HCT116 (cell line): ENCODE measurements around the gene PDE10A. TPM values are rescaled to one million over a fixed set of nuclear protein-coding genes. Genes with fewer than 3 reads are reported as not detected.

Experiments
- ATAC-seq: fragments of 200-7000 bp; cut with Tn5 transposase; 2 replicates; pipeline ENCODE4 v1.9.1; 2020; ENCODE audit warnings: mild to moderate bottlenecking, moderate library complexity
- BruUV-seq: library from RNA; stranded (reverse); fragments of 400-500 nt; replicated peaks from 2 replicates; lab custom pipeline; 2021; lab: Mats Ljungman, UMichigan
- CTCF ChIA-PET: fragments of 300-600 bp; sonication (Branson Sonifier 250); formaldehyde crosslinking; loops from one replicate; lab custom pipeline; 2021; ENCODE audit warnings: antibody characterized with exemption; lab: Charles Lee
- POLR2A ChIA-PET: fragments of 300-600, 350-600 bp; sonication (Branson Sonifier 250); formaldehyde crosslinking; loops from one replicate; lab custom pipeline; 2021; ENCODE audit warnings: antibody characterized with exemption; lab: Charles Lee
- RAD21 ChIA-PET, 2 experiments: fragments of 300-600 bp; sonication (Branson Sonifier 250); formaldehyde crosslinking; loops; one replicate each; lab custom pipeline; 2023; ENCODE audit warnings: low total read pairs in 2 of 2; ENCODE audit not compliant: uncharacterized antibody in 2 of 2, unreplicated experiment in 2 of 2, low non-redundant PET in 1 of 2; lab: Charles Lee
- DNase-seq: peaks from one replicate; pipeline ENCODE4 v3.0.0-alpha.2; 2010; ENCODE audit warnings: low read depth, low spot score
- H2AFZ ChIP-seq: fragments of 200-600 bp; shearing (Covaris generic), sonication (generic); 2 replicates; pipeline ENCODE4 v1.6.1; 2017; ENCODE audit warnings: low read depth, mixed run types, mixed read lengths, antibody characterized with exemption, low read length; ENCODE audit not compliant: poor library complexity, severe bottlenecking
- H3K27ac ChIP-seq: 2 replicates; pipeline ENCODE4 v1.5.1; 2012; ENCODE audit warnings: low read depth, low read length
- H3K27me3 ChIP-seq: fragments of 200-600 bp; sonication (generic); 2 replicates; pipeline ENCODE4 v1.6.1; 2016; ENCODE audit warnings: mixed run types, low read length, mixed read lengths; ENCODE audit not compliant: insufficient read depth
- H3K36me3 ChIP-seq, 2 experiments: fragments of 200-500 bp in 1 of 2; fragments of 200-600 bp in 1 of 2; sonication (Bioruptor generic) in 1 of 2; sonication (generic) in 1 of 2; 2 replicates each; pipeline versions ENCODE4 v1.5.1 to v1.6.1; 2014 to 2016; ENCODE audit warnings: low read length in 2 of 2, inconsistent platforms in 1 of 2, mixed read lengths in 1 of 2, mixed run types in 1 of 2; ENCODE audit not compliant: insufficient read depth in 2 of 2, control insufficient read depth in 1 of 2
- H3K4me1 ChIP-seq, 2 experiments: fragments of 200-600 bp in 1 of 2; sonication (generic) in 1 of 2; 2 replicates each; pipeline versions ENCODE4 v1.5.1 to v1.6.1; 2012 to 2017; ENCODE audit warnings: low read length in 2 of 2, inconsistent platforms in 1 of 2, mild to moderate bottlenecking in 1 of 2, mixed read lengths in 1 of 2, mixed run types in 1 of 2, moderate library complexity in 1 of 2; ENCODE audit not compliant: insufficient read depth in 2 of 2, control insufficient read depth in 1 of 2
- H3K4me2 ChIP-seq: fragments of 200-600 bp; sonication (generic); 2 replicates; pipeline ENCODE4 v1.6.1; 2017; ENCODE audit warnings: mixed run types, low read length, mixed read lengths
- H3K4me3 ChIP-seq, 2 experiments: fragments of 200-600 bp in 1 of 2; sonication (generic) in 1 of 2; replicated peaks in 1 of 2; 2 replicates each; pipeline ENCODE4 v1.5.1; 2011 to 2016; ENCODE audit warnings: low read length in 2 of 2, control low read depth in 1 of 2, low read depth in 1 of 2, mild to moderate bottlenecking in 1 of 2, mixed read lengths in 1 of 2, mixed run types in 1 of 2
- H3K79me2 ChIP-seq: fragments of 200-600 bp; sonication (generic); 2 replicates; pipeline ENCODE4 v1.6.1; 2017; ENCODE audit warnings: mild to moderate bottlenecking, mixed run types, low read length, moderate library complexity, mixed read lengths; ENCODE audit not compliant: insufficient read depth
- H3K9ac ChIP-seq: fragments of 200-600 bp; sonication (generic); 2 replicates; pipeline ENCODE4 v1.6.1; 2016; ENCODE audit warnings: low read length, mixed read lengths
- H3K9me2 ChIP-seq: fragments of 200-600 bp; sonication (generic), shearing (Covaris generic); 2 replicates; pipeline ENCODE4 v1.6.1; 2017; ENCODE audit warnings: mixed run types, mild to moderate bottlenecking, moderate library complexity; ENCODE audit not compliant: insufficient read depth
- H3K9me3 ChIP-seq, 2 experiments: fragments of 200-500 bp in 1 of 2; fragments of 200-600 bp in 1 of 2; sonication (Bioruptor generic) in 1 of 2; sonication (generic) in 1 of 2; 2 replicates each; pipeline ENCODE4 v1.6.1; 2014 to 2017; ENCODE audit warnings: low read length in 2 of 2, mixed read lengths in 2 of 2, inconsistent platforms in 1 of 2, low read depth in 1 of 2, mild to moderate bottlenecking in 1 of 2, mixed run types in 1 of 2, moderate library complexity in 1 of 2; ENCODE audit not compliant: control insufficient read depth in 1 of 2, insufficient read depth in 1 of 2
- H4K20me1 ChIP-seq: fragments of 200-600 bp; sonication (generic), shearing (Covaris generic); 2 replicates; pipeline ENCODE4 v1.6.1; 2017; ENCODE audit warnings: mixed run types, mild to moderate bottlenecking, moderate library complexity; ENCODE audit not compliant: insufficient read depth
- CEBPB ChIP-seq: IDR thresholded peaks from 2 replicates; pipeline ENCODE4 v1.6.1; 2012; ENCODE audit warnings: low read depth
- CTCF ChIP-seq, 3 experiments: fragments of 200-600 bp in 1 of 3; sonication (generic) in 1 of 3; IDR thresholded peaks in 2 of 3; conservative IDR thresholded peaks in 1 of 3; 2 replicates each; pipeline ENCODE4 v1.5.1; 2012 to 2017; ENCODE audit warnings: low read depth in 2 of 3, low read length in 2 of 3, antibody characterized with exemption in 1 of 3, borderline replicate concordance in 1 of 3, control low read depth in 1 of 3, mild to moderate bottlenecking in 1 of 3, mixed read lengths in 1 of 3, mixed run types in 1 of 3, moderate library complexity in 1 of 3; ENCODE audit not compliant: insufficient read depth in 1 of 3
- ELF1 ChIP-seq: IDR thresholded peaks from 2 replicates; pipeline ENCODE4 v1.6.1; 2012; ENCODE audit warnings: low read depth, borderline replicate concordance
- MAX ChIP-seq: IDR thresholded peaks from 2 replicates; pipeline ENCODE4 v1.6.1; 2012
- POLR2AphosphoS5 ChIP-seq: IDR thresholded peaks from 2 replicates; pipeline ENCODE4 v1.6.1; 2011; ENCODE audit warnings: mild to moderate bottlenecking, low read depth, low read length, moderate library complexity
- TCF7L2 ChIP-seq: IDR thresholded peaks from 2 replicates; pipeline ENCODE4 v1.7.0; 2011; ENCODE audit warnings: borderline replicate concordance, inconsistent platforms; ENCODE audit not compliant: insufficient read depth, insufficient read length; ENCODE audit errors: extremely low read depth
- ZBTB33 ChIP-seq: IDR thresholded peaks from 2 replicates; pipeline ENCODE4 v1.6.1; 2011; ENCODE audit warnings: mild to moderate bottlenecking, low read length, moderate library complexity; ENCODE audit not compliant: insufficient replicate concordance; ENCODE audit errors: extremely low read depth
- ZFX ChIP-seq: fragments of 450-650 bp; IDR thresholded peaks from 2 replicates; pipeline ENCODE4 v1.6.1; 2017
- ZNF274 ChIP-seq: fragments of 200-500 bp; sonication (Bioruptor generic); IDR thresholded peaks from 2 replicates; pipeline ENCODE4 v1.6.1; 2014; ENCODE audit warnings: mild to moderate bottlenecking, low read depth, low read length, inconsistent platforms
- intact Hi-C: fragments of 100-400 bp; cut with micrococcal nuclease; formaldehyde crosslinking; loops from 2 replicates; pipeline ENCODE4 v1.10.0; 2022
- total RNA-seq: library from RNA; stranded (reverse); gene quantifications from one replicate; pipeline ENCODE4 v1.2.1, GENCODE V29; 2021; ENCODE audit not compliant: unreplicated experiment

Gene PDE10A
- total RNA-seq, 1 experiment from 2014 or later, result 0.37 TPM

GRCh38 chr6:165663377-165663735, 315 bp upstream of the PDE10A start:
- ChIA-PET RAD21 (no interaction called here), POLR2A (no interaction called here), CTCF (no interaction called here)
- Histone ChIP-seq H4K20me1 (no peaks in the 10 kb centered on the region), H3K9me3 (no peaks in the 10 kb centered on the region; a peak in 1 of 4 replicates), H3K4me3 (no peak overlapping the region), H3K36me3 (no peaks in the 10 kb centered on the region), H3K9me2 (no peaks in the 10 kb centered on the region), H3K79me2 (no peaks in the 10 kb centered on the region), H3K27me3 (no peaks in the 10 kb centered on the region), H3K9ac (no peak overlapping the region), H3K27ac (no peak overlapping the region), H3K4me1 (no peaks in the 10 kb centered on the region), H3K4me2 (no peak overlapping the region), H2AFZ (no peak overlapping the region)
- intact Hi-C loops, result no loop called here
- TF ChIP-seq ZFX (no peak), CEBPB (no peak), MAX (no peak), TCF7L2 (no peak), ELF1 (no peak), ZNF274 (no peak), POLR2AphosphoS5 (no peak), ZBTB33 (no peak), CTCF (IDR thresholded peaks at IDR 0.05 in 2 of 3, conservative IDR thresholded peaks at IDR 0.05 in 1 of 3; ENCODE audit: borderline replicate concordance in 1 of 3, insufficient read depth in 1 of 3, low read depth in 2 of 3, low read length in 2 of 3) (no peak)
- BruUV-seq, result no TSS peak
- DNase-seq (no peak), ATAC-seq (no peak)
